OCI-LY3 (cell line): Measurements from ENCODE around the gene TTYH2.

Source experiments
- H2AFZ ChIP-seq: fragments of 200-600, 300-600 bp; shearing (Covaris generic); 2 replicates; pipeline ENCODE4 v1.6.0; 2014; ENCODE audit warnings: antibody characterized with exemption, low read depth, low read length
- H3K27ac ChIP-seq: fragments of 200-600, 300-600 bp; sonication (generic); 2 replicates; pipeline ENCODE4 v1.5.1; 2014; ENCODE audit warnings: mild to moderate bottlenecking, low read length, moderate library complexity, mixed read lengths
- H3K27me3 ChIP-seq: fragments of 200-600, 300-600 bp; sonication (generic); 2 replicates; pipeline ENCODE4 v1.6.1; 2014; ENCODE audit warnings: low read depth, low read length, mixed read lengths
- H3K36me3 ChIP-seq: fragments of 200-600, 300-600 bp; sonication (generic); replicated peaks from 2 replicates; pipeline ENCODE3; 2014; ENCODE audit warnings: low read depth, low read length, mixed read lengths
- H3K4me1 ChIP-seq: fragments of 300-600, 200-600 bp; sonication (generic); 2 replicates; pipeline ENCODE4 v1.6.1; 2014; ENCODE audit warnings: low read length, mixed read lengths
- H3K4me2 ChIP-seq: fragments of 200-600, 300-600 bp; sonication (generic); 2 replicates; pipeline ENCODE4 v1.6.1; 2014; ENCODE audit warnings: low read length, mixed read lengths
- H3K4me3 ChIP-seq: fragments of 300-600, 200-600 bp; sonication (generic); 2 replicates; pipeline ENCODE4 v1.5.1; 2014; ENCODE audit warnings: antibody characterized with exemption, mild to moderate bottlenecking, low read length, moderate library complexity
- H3K79me2 ChIP-seq: fragments of 300-600, 200-600 bp; shearing (Covaris generic); 2 replicates; pipeline ENCODE4 v1.6.1; 2014; ENCODE audit warnings: mild to moderate bottlenecking, low read length, mixed read lengths
- H3K9ac ChIP-seq: fragments of 300-600, 200-600 bp; shearing (Covaris generic); 2 replicates; pipeline ENCODE4 v1.6.0; 2014; ENCODE audit warnings: mild to moderate bottlenecking, low read length, moderate library complexity
- H3K9me3 ChIP-seq: fragments of 200-600, 300-600 bp; shearing (Covaris generic); 2 replicates; pipeline ENCODE4 v1.6.1; 2014; ENCODE audit warnings: low read length, mixed read lengths; ENCODE audit not compliant: insufficient read depth
- H4K20me1 ChIP-seq: fragments of 200-600, 300-600 bp; sonication (generic); 2 replicates; pipeline ENCODE4 v1.6.1; 2016; ENCODE audit warnings: low read length, mixed read lengths; ENCODE audit not compliant: insufficient read depth
- EZH2phosphoT487 ChIP-seq: fragments of 200-600 bp; shearing (Covaris generic); IDR thresholded peaks from 2 replicates; pipeline ENCODE4 v1.6.1; 2018; ENCODE audit warnings: antibody characterized with exemption, mixed run types, low read depth
- TF ChIP-seq, protein P1 (sequence below): fragments of 200-600, 300-600 bp; sonication (generic); IDR thresholded peaks from 2 replicates; pipeline ENCODE4 v1.5.1; 2014; ENCODE audit warnings: antibody characterized with exemption, low read length, low read depth

Gene TTYH2

DNA sequence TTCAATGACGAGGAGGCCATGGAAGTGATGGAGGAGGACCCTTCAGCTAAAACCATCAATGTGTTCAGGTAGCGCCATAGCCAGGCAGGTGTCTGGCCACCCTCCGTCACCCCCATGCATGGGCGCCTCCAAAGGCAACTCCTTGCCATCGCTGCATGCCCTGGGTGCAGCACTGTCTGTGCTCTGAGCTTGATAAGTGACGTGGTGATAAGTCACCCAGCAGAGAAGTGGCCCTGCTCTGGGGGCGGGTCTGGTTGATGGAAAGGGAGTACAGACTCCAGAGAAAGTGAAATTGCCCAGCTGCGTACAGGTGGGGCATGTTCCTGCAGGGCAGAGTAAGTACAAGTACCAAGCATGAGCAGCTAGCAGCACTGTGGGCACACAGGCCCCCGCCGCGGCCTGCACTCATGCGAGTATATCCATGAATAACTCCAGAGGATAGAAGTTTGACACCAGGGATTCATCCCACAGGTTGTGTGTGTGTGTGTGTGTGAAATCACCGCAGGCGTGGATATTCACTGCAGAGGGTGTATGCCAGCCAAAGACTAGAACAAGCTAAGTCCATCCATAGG is 73.7 kb downstream of the TTYH2 start:
- TF ChIP-seq EZH2phosphoT487: no peak
- TF ChIP-seq, protein P1, sequence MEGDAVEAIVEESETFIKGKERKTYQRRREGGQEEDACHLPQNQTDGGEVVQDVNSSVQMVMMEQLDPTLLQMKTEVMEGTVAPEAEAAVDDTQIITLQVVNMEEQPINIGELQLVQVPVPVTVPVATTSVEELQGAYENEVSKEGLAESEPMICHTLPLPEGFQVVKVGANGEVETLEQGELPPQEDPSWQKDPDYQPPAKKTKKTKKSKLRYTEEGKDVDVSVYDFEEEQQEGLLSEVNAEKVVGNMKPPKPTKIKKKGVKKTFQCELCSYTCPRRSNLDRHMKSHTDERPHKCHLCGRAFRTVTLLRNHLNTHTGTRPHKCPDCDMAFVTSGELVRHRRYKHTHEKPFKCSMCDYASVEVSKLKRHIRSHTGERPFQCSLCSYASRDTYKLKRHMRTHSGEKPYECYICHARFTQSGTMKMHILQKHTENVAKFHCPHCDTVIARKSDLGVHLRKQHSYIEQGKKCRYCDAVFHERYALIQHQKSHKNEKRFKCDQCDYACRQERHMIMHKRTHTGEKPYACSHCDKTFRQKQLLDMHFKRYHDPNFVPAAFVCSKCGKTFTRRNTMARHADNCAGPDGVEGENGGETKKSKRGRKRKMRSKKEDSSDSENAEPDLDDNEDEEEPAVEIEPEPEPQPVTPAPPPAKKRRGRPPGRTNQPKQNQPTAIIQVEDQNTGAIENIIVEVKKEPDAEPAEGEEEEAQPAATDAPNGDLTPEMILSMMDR: no peak

DNA sequence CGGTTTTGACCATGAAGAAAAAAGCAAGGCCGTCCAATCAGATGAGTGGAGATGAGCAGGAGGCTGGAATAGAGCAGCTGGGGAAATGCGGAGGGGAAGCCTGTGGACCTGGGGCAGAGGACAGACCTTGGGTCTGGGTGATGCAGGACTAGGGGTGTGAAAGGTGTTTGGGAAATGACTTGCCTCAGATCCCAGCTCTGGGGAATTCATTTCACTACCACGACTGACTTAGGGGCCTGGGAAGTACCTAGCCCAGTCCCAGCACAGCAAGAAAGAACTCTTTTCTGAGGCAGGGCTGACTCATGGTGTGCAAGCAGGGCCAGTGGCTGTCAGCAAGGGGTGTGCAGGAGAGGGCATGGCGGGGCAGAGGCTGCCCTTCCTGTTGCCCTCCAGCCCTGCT is 75.4 kb downstream of the TTYH2 start:
- Histone ChIP-seq H3K4me2 (peak overlapping the region; percentile 12; the same call in 1 of the 2 replicates), H3K27me3 (no peaks in the 10 kb centered on the region), H3K79me2 (no peaks in the 10 kb centered on the region), H3K9me3 (no peaks in the 10 kb centered on the region), H4K20me1 (no peaks in the 10 kb centered on the region), H3K4me3 (no peak overlapping the region), H3K36me3 (no peaks in the 10 kb centered on the region), H3K4me1 (peaks cover 18% of the 10 kb centered on the region), H2AFZ (no peak overlapping the region), H3K27ac (no peak overlapping the region), H3K9ac (no peak overlapping the region)
- no peak for TF ChIP-seq EZH2phosphoT487
- TF ChIP-seq, protein P1: no peak

More for the DNA sequence above, 73.7 kb downstream of the TTYH2 start:
- Histone ChIP-seq H3K27ac (no peak overlapping the region), H3K4me3 (no peak overlapping the region), H3K4me2 (no peak overlapping the region), H3K79me2 (no peaks in the 10 kb centered on the region), H3K27me3 (no peaks in the 10 kb centered on the region), H2AFZ (no peak overlapping the region), H3K36me3 (no peaks in the 10 kb centered on the region), H3K4me1 (peaks cover 18% of the 10 kb centered on the region), H3K9ac (no peak overlapping the region), H3K9me3 (no peaks in the 10 kb centered on the region), H4K20me1 (no peaks in the 10 kb centered on the region)

DNA sequence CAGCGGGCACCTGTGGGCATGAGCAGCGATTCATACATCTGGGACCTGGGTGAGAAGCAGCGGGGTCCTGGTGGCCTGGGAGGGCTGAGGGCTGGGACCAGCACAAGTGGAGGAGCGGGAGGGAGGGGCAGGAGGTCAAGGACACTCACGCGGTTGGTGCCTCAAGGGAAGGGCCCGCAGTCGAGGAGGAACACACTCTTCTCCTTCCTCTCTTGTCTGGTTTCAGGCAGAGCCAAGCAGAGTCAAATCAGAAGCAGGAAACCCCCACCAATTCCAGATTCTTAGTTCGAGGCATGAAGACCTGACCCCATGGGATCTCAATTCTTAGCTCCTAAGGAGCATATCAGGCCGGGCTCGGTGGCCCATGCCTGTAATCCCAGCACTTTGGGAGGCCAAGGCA is 76.3 kb downstream of the TTYH2 start:
- H3K27ac ChIP-seq: no peak overlapping the region
- H3K27me3 ChIP-seq: no peaks in the 10 kb centered on the region
- H3K79me2 ChIP-seq: no peaks in the 10 kb centered on the region
- H3K4me3 ChIP-seq: no peak overlapping the region
- no peaks in the 10 kb centered on the region for H4K20me1 ChIP-seq
- TF ChIP-seq, protein P1: no peak
- no peak for TF ChIP-seq EZH2phosphoT487
- no peaks in the 10 kb centered on the region for H3K36me3 ChIP-seq
- no peaks in the 10 kb centered on the region for H3K9me3 ChIP-seq
- H3K4me2 ChIP-seq: peak overlapping the region; percentile 36
- peaks cover 18% of the 10 kb centered on the region for H3K4me1 ChIP-seq
- no peak overlapping the region for H3K9ac ChIP-seq
- no peak overlapping the region for H2AFZ ChIP-seq

DNA sequence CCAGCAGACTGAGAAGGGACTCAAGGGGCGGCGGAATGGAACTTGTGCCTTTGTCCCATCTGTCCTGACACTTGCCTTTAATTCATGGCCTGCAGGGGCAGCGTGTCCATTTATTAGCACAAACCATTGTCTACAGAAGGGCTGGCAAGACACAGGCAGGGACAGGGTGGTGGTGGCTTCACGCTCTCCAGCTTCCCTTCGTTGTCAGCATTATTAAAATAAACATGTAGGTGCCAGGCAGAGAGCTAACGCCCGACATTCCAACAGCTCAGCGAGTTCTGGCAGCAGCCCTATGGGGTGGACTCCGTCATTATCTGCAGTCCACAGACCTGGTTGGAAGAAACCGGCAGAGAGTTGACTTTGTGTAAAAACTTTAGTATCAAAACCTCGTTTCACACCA is 77.0 kb downstream of the TTYH2 start:
- no peak overlapping the region for H2AFZ ChIP-seq
- no peaks in the 10 kb centered on the region for H3K36me3 ChIP-seq
- no peaks in the 10 kb centered on the region for H3K79me2 ChIP-seq
- no peak overlapping the region for H3K4me2 ChIP-seq
- H4K20me1 ChIP-seq: no peaks in the 10 kb centered on the region
- H3K27me3 ChIP-seq: no peaks in the 10 kb centered on the region
- peaks cover 18% of the 10 kb centered on the region for H3K4me1 ChIP-seq
- H3K4me3 ChIP-seq: no peak overlapping the region
- H3K9me3 ChIP-seq: no peaks in the 10 kb centered on the region
- TF ChIP-seq, protein P1: no peak
- TF ChIP-seq EZH2phosphoT487: no peak
- H3K27ac ChIP-seq: no peak overlapping the region
- no peak overlapping the region for H3K9ac ChIP-seq
